Breast epithelium (tissue), 3 donors: ENCODE measurements around the gene AQP5.

Source experiments
- POLR2A ChIP-seq: fragments of 450-650 bp; IDR thresholded peaks from one replicate; pipeline ENCODE4 v1.6.1; 2016; ENCODE audit warnings: antibody characterized with exemption, mild to moderate bottlenecking, moderate library complexity
- TF ChIP-seq, protein P1 (sequence below), 3 donors: fragments of 450-650 bp; IDR thresholded peaks; one replicate each; pipeline ENCODE4 v1.5.1; 2016 to 2017; ENCODE audit warnings: antibody characterized with exemption in 3 of 3, mild to moderate bottlenecking in 3 of 3, moderate library complexity in 3 of 3

DNA sequence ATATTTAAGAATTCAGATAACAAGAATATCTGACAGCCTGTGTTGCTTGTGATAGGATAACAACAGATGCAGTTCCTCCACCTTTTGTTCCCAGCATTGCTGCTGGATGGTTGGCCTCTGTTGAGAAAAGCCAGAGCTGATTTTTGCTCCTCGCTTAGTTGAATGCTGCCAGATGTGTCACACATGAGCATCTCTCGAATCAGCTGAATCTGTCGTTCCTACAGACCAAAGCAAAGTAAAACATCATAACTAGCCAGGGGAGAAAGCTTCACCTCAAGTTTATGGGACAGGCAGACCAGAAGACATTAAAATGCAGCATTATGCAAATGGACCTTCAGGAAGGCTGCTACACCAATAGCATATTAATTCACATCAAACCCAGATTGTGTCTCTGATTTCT lies 43.5 kb downstream of the AQP5 start:
- TF ChIP-seq, protein P1, sequence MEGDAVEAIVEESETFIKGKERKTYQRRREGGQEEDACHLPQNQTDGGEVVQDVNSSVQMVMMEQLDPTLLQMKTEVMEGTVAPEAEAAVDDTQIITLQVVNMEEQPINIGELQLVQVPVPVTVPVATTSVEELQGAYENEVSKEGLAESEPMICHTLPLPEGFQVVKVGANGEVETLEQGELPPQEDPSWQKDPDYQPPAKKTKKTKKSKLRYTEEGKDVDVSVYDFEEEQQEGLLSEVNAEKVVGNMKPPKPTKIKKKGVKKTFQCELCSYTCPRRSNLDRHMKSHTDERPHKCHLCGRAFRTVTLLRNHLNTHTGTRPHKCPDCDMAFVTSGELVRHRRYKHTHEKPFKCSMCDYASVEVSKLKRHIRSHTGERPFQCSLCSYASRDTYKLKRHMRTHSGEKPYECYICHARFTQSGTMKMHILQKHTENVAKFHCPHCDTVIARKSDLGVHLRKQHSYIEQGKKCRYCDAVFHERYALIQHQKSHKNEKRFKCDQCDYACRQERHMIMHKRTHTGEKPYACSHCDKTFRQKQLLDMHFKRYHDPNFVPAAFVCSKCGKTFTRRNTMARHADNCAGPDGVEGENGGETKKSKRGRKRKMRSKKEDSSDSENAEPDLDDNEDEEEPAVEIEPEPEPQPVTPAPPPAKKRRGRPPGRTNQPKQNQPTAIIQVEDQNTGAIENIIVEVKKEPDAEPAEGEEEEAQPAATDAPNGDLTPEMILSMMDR (IDR thresholded peaks at IDR 0.05) = no peak
- TF ChIP-seq POLR2A = no peak
